Activated naive CD8-positive, alpha-beta T cell treated with anti-CD3 and anti-CD28 coated beads, Interleukin-2, amount 50 U/mL, for 16 hours (primary cell): ENCODE measurements around the gene EPN1.

Experiments
- DNase-seq: peaks from one replicate; pipeline ENCODE4 v3.0.0-alpha.2; 2020; ENCODE audit warnings: low read depth, low spot score

Gene EPN1

DNA sequence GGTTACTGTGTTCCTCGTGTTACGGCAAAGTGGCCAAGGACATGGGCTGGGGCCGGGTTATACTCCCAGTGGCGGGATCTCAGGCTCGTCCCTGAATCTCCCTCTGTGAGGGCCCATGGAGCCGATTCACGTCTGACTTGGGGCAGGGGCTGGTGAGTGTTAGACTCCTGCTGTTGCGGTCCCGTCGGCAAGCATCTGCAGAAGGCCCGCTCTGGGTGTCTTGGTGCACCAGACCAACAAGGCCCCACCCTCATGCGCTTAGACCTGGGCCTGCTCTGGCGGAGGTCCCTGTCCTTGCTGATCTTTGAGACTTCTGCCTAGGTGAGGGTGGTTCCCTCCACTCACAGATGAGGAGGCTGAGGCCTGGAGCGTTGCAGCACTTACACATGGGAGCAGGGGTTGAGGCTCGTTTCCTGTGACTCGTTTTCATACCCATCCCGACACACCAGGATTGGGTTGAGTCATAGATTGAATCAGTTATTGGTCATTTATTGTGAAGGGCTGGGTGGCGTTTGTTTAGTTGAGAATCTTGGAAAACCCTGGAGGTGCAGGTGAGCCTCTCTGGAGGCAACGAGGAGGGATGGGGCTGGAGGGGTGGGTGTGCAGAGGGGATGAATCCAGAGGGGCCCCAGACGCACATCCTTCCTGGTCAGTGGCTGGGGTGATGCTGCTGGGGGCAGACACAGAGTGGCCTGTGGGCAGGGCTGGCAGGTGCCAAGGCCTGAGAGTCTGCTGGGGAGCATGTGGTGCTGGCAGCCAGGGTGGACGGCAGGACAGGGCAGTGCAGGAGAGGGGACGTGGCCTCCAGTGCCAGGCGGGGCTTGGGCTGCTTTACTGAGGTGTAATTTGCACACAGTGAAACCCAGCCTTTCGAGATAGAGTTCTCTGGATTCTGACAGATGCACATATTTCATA, 4.6 kb downstream of the EPN1 start:
- no peak for DNase-seq

DNA sequence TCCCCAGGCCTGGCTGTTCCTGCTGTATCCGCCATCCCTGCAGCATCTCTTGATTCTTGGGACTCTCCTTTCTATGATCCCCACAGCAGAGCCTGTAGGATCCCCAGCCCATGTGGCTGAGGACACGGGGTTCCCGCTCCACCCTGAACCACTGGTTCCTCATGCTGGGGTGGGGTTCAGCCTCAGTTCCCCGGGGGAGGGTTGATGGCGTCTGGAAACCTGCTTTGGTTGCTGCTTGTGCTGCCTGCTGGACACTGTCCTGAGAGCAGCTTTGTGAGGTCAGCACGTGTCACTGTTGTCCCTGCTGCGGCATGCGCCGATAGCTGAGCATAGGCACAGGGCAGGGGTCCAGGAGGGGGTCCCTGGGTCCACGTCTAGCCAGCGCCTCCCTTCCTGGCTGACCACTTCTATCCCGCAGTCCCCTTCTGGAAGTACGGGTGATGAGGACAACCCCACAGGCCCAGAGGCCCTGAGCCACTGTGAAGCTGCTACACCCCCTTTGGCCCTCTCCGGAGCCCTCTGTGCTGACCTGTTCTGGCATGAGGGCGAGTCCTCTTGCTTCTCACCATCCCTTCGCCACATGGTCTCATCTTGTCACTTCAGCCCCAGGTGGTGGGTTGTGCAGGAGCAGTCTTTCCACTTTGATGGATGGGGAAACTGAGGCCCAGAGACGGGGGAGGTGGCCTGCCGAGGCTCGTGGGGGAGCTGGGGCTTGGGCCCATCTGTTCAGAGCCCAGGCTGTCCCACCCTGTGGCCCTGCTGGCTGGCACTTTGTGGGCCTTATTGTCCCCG, 5.5 kb downstream of the EPN1 start:
- no peak for DNase-seq

DNA sequence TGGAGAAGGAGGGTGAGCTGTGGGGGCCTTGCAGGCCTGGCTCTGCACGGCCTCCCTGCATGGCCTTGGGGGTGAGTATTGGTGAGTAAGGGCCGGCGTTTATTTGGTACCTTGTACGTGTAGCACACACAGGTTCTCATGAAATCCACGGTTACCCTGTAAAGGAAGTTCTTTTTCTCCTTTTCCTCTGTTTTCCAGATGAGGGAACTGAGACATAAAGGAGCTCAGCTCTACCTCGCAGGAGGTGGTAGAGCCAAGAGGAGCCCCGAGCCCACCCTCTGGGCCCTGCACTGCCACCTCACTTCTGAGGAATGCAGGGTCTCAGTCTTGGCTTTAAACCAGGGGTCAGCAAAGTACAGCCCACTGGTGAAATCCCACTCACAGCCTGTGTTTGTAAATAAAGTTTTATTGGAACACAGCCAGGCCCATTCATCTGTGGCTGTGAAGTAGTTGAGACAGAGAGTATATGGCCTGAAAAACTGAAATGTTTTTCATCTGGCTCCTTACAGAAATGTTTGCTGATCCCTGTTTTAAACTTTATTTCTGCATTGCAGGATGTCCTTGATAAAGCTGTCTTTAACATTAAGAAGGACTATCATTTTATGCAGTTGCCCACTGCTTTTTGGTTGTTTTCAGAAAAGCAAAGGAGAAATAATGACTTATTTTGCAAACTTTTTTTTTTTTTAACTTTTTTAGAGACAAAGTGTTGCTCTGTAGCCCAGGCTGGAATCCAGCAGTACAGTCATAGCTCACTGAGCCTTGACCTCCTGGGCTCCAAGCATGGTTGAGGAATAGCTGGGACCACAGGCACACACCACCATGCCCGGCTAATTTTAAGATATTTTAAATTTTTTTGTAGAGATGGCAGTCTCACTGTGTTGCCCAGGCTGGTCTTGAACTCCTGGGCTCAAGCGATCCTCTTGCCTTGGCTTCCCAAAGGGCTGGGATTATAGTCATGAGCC, 6.4 kb downstream of the EPN1 start:
- DNase-seq, result no peak

DNA sequence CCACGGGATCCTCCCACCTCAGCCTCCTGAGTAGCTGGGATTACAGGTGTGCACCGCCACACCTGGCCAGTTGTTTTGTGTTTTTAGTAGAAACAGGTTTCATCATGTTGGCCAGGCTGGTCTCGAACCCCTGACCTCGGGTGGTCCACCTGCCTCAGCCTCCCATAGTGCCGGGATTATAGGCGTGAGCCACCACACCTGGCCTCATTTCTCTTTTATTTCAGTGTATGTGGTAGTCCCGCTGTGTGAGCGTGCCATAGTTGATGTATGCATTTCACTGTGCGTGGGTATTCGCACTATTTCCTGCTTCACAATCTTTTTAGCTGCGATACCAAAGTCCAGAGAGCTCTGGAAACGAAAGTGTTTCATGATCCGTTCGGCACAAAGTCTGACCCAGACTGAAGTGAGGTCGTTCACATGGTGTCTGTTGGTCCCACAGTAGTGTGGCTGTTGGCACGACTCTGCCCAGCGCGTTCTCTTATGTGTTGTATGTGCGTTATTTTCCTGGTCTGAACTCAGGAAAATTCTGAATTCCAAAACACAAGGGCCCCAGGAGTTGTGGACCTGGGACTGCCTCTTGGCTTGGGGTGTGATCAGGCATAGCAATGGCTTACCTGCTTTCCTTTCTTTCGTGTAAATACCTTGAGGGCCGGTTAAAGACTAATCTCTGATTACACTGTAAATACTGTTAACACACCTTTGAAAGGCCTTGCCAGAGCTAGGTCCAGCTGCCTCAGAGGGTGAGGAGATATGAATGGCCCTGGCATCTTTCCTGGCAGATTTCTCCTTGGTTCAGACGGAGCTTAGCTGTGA, 8.6 kb downstream of the EPN1 start:
- no peak for DNase-seq

DNA sequence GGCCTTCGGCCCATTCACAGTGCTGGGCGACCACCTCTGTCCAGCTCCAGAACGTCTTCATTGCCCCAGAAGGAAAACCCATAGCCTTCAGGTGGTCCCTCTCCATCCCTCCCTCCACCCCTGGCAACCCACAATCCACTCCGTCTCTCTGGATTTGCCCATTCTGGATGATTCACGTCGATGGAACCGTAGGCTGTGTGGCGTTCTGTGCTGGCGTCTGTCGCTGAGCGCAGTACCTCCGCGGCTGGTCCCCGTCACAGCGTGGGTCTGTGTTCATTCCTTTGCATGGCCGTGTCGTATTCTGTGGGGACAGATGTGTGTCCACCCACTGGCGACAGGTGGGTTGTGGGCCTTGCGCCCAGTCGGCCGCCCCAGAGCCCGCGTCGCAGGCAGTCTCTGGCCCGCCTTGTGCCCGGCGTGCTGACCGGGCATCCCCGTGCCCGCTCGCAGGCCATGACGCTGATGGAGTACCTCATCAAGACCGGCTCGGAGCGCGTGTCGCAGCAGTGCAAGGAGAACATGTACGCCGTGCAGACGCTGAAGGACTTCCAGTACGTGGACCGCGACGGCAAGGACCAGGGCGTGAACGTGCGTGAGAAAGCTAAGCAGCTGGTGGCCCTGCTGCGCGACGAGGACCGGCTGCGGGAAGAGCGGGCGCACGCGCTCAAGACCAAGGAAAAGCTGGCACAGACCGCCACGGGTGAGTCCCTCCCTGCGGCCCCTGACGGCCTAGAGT, 10.1 kb downstream of the EPN1 start:
- no peak for DNase-seq

DNA sequence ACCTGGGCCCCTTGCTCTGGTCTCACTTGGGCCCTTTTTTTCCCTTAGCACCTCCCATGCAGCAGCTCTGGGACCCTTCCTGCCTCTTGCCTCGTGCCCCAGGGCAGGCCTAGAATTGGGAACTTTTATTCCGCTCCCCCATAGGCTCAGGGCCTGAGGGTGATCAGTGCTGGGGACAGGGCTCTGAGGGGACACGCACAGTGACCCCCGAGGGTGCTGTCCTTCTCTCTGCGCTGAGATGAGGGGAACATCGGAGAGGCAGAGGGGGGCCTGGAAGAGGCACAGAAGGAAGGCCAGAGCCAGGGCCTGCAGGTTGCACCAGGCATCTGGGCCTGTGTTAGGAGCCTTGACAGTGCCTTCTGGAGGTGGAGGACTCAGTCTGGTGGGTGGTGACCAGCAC, 10.8 kb downstream of the EPN1 start:
- DNase-seq, result no peak

DNA sequence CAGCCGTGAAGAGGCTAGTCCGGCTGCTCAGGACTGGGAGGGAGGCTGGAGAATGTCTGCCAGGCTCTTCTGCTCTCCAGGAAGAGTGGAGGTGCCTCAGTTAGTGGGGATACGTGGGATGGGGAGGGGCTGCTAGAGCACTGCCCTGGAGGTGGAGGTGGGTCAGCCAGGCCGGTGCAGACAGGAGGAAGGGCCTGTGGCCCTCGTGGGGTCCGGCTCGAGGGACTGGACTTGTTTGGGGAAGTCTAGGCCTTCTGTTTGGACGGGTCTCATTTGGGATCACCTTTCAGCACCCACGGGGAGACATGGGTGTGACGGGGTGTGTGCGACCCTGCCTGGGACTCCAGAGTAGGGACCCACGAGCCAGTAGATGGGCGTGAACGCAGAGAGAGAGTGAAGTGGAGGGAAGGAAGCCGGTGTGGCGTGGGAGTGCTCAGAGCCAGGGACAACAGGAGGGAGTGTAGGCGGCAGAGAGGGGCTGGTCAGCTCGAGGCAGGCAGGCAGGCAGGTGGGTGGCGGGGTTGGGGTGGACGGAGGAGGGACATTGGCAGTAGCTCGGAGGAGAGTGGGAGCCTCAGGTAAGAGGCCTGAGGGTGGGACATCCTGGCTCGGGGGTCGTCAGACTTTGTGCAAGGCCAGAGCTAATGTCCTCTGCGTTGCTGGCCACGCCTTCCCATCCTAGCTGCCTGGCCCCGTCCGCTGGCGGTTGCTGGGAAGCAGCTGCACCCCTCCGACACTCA, 11.5 kb downstream of the EPN1 start:
- no peak for DNase-seq

DNA sequence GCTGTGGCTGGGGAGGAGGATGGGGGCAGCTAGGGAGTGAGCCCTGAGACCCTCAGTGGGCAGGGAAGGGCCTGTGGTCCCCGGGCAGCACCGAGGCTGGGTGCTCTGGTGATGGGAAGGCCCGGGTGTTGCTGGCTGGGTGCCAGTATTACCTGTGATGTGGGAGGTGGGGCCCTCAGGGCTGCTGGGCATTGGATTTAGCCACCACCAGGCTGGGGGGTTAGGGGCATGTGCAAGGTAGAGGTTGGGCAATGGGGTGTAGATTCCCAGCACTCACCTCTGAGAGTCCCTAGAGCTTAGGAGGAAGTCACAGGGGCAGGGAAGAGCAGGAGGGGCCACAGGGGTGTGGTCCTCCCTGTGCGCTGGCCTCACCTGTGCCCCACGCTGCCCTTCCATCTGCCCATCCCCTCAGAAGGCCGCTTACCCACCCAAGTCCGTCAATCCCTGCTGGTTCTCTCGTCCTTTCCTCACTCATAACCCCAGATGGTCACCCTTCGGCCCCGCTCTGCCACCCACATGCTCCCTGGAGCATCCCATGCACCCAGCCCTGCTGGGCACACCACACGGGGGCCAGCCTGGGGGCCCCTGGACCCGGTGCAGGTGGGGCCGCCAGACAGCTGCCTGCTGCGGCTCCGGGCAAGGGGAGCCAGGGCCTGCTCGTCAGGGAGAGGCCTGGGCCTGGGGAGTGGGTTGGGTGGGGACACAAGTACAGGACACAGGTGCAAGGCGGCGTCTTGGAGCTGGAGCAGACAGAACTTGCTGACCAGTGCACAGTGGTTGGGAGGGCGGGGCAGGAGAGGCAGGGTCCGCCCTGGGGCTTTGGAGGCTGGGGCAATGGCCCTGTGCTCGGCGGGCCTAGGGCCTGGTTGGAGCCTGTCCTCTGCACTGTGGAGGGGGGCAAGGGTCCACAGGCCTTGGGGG, 12.5 kb downstream of the EPN1 start:
- DNase-seq, result no peak

DNA sequence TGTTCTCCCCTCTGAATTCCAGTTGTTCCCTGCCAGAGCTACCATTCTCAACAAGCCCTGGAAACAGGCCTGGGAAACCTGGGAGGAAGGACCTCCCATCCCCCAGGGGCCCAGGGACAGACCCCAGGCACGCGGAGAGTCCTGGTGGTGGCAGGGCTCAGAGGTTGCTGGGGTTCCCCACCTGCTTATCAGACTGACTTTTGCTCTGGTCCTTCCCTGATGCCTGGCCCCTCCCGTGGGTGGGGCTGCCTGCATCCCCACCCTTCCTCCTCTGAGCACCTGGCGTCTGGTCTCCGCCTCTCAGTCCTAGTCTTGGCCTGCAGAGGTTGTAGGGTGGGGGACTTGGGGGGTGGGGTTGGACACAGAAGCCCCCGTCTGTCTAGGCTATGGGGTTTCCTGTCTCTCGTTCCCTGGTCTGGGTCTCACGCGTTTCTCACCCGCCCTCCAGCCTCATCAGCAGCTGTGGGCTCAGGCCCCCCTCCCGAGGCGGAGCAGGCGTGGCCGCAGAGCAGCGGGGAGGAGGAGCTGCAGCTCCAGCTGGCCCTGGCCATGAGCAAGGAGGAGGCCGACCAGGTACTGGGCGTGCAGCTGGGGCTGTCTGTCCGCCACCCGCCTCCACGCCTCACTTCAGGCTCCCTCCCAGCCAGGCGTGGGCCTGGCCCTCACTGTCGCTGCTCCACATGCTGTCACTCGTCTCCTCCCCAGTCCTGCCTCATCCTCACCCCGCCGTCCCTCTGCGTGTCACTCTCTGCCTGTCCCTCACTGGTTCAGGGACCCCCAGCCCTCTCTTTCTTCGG, 13.6 kb downstream of the EPN1 start:
- no peak for DNase-seq

DNA sequence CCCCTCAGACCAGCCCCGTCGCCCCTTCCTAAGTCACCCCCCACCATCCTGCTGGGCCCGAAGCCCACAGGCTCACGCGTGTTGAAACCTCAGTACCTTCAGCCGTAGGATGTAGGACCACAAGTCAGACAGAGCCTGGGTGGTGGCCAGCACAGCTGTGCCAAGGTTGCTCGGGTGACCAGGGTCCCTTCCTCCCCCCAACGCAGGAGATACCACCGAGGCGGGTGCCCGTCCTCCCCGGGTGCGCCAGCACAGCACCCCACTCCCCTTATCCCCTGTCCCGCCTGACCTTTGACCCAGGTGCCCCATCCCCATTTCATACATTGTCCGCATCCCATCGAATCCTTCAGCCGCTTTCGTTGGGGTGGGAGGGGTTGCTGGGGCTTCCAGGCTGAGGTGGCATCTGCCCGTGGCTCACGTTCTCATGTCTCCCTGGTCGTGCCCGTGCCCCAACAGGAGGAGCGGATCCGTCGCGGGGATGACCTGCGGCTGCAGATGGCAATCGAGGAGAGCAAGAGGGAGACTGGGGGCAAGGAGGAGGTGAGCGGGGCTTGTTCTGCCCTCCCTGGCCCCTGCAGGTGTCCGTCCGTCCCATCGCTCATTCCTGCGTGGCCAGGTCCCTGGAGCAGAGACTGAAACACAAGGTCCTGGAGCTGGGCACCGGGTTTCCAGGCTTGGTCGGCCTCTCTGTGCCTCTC, 14.5 kb downstream of the EPN1 start:
- no peak for DNase-seq

DNA sequence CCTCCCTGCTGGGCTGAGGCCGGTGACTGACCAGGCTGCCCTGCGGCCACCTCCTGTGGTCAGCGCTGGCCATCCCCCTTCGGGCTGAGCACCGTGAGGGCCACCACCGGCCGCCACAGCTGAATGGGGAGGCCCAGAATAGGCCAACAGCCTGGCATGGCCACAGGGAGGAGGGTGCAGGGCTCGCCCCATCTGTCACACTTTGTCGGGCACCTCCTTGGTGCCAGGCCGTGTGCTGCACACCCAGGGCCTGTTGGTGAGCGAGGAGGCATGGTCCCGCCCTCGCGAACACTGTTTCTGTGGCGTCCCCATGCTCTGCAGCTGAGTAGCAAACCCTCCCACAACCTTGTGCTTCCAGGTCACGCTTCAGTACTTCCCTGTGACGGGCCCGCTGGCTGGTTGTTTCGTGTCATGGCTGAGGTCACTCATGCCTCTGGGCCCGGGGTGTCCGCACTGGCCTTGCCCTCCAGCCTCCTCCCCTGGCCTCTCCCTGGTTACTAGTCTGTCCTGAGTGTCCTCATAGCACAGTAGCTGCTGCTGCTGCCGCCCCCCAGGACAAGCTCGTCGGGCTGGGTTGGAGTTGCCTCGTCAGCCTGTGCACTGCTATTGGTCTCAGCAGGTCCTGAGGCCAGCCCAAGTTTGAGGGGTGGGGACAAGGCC, 15.2 kb downstream of the EPN1 start:
- no peak for DNase-seq

DNA sequence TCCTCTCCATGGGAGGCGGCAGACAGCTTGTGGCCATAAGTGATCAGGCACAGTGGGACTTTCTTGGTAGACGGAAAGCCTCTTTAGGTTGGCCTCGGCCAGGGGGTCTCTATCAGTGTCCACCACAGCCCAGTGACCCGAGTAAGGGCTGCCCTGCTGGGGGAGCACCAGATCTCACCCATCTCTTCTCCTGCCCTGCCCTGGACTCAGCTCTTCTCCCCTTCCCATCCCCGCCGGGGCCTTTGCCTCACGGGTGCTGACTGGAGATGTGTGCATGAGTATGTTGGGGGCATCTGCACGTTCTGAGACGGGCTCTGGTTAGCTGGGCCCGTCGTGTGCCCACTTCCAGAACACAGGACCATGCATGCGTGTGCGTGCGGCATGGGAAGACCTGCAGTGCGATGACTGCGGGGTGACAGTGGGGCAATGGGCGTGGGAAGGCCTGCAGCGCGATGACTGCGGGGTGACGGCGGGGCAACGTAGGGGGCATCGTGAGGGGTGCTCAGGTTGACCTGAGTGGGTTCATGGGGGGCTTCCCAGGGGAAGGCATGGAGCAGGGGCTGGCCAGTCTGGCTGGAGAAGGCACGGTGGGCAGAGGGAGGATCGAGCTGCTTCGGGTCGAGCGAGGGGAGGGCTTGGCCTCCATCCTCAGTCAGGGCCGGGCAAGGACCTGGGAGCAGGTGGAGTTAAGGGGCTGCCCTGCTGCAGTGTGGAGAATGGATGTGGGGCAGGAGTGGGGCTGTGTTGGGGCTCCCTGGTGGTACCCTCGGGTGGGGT, 15.9 kb downstream of the EPN1 start:
- no peak for DNase-seq

DNA sequence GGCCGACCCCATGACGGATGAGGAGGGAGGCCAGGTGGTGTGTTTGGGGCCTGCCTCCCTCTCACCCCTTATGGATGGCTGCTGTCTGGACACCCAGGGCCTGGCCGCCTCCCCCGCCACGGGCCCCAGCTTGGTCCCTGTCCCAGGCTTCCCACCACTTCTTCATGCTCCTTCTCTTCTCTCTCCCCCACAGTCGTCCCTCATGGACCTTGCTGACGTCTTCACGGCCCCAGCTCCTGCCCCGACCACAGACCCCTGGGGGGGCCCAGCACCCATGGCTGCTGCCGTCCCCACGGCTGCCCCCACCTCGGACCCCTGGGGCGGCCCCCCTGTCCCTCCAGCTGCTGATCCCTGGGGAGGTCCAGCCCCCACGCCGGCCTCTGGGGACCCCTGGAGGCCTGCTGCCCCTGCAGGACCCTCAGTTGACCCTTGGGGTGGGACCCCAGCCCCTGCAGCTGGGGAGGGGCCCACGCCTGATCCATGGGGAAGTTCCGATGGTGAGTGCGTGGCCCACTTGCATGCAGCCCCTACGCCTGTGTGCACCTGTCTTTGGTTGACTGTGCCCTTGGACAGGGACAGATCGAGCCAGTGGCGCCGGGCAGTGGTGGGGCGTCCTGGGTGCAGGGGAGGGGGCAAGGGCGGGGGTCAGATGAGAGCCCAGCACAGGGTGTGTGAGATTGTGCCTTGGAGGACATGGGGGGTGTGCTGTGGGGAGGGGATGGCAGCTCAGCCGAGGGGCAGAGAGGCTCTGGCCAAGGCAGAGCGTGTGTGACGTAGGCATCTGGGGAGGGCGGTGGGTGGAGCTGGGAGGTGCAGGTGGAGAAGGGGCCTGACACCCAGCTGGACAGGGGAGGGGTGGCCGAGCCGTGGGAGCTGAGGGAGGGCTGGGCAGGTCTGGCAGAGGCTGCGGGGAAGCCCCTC, 16.8 kb downstream of the EPN1 start:
- DNase-seq, result no peak

DNA sequence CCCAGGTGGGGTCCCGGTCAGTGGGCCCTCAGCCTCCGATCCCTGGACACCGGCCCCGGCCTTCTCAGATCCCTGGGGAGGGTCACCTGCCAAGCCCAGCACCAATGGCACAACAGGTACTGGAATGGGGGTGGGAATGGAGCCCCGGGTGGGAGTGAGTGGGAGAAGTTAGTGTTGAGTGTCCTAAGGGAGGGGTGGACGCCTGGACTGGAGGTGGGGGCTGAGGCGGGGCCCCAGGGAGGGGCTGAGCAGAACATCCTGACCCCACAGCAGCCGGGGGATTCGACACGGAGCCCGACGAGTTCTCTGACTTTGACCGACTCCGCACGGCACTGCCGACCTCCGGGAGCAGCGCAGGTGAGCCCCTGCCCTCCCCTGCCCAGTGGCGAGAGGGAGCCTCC, 17.7 kb downstream of the EPN1 start:
- no peak for DNase-seq
